GM18873 (cell line): Measurements from ENCODE around the gene ACTR3.

Experiments used
- ATAC-seq: cut with Tn5 transposase; IDR thresholded peaks from one replicate; pipeline ENCODE4 v1.9.1; 2021; ENCODE audit warnings: mild to moderate bottlenecking, moderate library complexity, moderate number of reproducible peaks; ENCODE audit not compliant: unreplicated experiment, low FRiP score

Gene ACTR3

DNA sequence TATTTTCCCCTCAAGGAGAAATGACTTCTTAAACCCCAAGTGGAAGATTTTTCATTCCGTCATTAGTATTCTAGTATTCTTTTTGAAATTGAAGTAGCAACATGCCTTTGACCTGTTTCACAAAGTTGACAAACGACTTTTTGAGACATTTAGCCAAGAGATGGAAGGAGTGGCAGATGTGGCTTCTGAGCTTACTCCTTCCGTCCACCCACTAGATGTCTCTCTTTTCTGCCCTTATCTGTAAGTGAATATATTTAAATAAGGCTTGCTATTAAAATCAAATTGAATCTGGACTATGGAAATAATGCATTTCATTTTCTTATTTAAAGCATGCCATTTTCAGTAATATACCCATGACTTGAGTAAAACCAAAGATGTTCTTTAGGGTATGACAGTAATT is 74.1 kb downstream of the ACTR3 start:
- ATAC-seq, result no peak

DNA sequence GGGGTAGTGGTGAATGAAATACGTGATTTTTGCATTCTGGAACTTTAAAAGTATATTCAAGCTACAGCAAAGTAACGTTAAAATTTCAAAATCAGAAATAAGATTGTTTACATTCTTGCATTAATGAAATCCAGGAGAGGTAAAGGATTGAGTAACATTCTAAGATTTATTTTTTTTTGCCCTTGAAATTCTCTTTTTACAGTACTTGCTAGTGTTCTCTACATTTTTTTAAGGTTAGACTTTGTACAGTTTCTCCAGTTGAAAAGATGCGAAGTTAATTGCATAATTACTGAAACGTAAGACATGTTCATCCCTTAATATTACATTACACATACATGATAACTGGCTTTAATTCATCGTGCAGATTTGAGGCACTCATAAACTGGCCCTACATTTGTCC is 74.5 kb downstream of the ACTR3 start:
- ATAC-seq, result no peak

DNA sequence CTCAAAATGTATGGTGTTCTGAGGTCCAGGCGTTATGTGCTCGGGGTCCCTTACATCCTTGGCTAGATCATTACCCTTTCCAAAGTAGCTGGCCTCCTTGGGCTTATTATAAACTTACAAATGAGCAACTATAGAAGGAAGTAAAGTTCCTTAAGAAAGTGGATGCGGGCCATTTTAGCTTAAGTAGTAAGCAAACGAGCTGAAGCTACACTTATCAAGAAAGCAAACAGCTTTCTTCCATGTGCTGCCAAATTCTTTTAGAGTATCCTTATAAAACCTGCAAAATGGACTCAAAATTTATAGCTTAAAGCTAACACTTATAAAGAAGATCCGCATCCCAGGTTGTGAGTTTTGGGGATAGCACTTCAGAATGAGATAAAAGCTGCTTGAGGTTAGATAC is 75.3 kb downstream of the ACTR3 start:
- no peak for ATAC-seq

GRCh38 chr2:113965644-113966043 is 75.8 kb downstream of the ACTR3 start:
- ATAC-seq, result no peak

- ATAC-seq, result no peak
Observed at GRCh38 chr2:113966171-113966570, 76.3 kb downstream of the ACTR3 start.

DNA sequence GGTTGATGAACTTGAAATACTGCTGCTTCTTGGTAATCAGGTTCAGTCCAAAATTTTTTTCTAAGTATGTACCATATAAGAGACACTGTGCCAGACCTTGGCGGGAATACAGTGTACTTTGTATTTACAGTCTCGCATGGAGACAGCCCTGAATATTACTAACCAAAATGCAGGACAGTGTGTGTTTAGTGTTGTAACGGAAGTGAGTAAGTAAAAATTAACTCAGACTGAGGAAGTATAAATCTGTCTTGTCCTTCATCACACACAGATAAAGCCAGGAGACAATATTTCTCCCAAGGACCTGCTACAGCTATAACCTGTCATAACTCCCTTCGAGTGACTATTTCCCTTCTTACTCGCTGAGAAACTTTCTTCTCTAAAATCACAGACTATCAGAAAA is 76.9 kb downstream of the ACTR3 start:
- ATAC-seq, result no peak

GRCh38 chr2:113967272-113967671 is 77.4 kb downstream of the ACTR3 start:
- ATAC-seq, result no peak

DNA sequence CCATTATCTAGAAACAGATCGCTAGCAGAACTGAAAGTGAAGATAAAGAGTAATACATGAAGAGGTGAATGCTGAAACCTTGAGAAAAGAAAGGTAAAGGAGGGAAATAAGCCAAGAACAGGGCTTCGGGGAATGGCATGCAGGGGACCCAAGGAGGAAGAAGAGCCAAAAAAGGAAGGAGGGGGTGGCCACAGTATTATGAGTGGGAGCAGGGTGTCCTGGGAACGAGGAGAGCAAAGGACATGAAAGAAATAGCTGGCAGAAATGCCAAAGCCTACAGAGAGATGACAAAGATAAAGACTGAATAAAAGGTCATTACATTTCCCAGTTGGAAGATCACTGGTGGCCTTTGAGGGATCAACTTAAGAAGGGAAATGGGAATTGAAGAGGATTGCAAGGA is 82.9 kb downstream of the ACTR3 start:
- no peak for ATAC-seq

DNA sequence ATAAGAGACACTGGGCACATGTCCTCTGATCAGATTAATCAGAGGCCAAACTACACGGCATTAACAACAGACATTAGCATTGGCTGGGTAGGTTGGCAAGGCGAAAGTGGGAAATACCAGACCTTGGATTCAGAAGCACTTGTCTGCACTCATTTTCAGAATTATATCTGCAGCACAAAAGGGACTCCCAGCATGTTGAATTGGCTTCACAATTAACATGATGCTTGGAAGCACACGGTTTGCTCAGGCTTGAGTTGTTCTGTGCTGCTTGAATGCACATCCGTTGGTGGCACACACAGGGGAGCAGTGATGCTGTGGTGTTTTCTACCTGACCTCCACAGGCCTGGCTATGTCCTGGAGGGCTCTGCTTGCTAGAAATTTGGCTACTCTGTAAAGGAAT is 83.9 kb downstream of the ACTR3 start:
- no peak for ATAC-seq

DNA sequence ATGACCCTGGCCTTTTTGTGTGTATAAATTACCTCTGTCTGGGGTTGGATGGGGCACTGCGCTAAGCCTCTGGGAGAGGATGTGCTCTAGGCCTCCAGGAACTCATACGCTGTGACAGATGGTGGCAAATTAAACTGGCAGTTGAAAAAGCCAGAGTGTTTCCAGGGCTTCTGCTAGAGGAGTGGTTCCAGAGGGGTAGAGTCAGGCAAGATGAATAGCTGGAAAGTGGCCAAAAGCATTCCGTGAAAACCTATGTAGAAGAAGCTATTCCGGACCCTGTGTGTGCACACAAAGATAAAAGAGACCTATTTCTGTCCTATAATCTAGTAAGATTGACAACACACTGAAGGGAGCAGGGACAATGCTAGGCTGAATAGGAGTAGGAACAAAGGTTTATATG is 84.8 kb downstream of the ACTR3 start:
- no peak for ATAC-seq

- no peak for ATAC-seq
Observed at GRCh38 chr2:113976277-113976928, 86.5 kb downstream of the ACTR3 start.

DNA sequence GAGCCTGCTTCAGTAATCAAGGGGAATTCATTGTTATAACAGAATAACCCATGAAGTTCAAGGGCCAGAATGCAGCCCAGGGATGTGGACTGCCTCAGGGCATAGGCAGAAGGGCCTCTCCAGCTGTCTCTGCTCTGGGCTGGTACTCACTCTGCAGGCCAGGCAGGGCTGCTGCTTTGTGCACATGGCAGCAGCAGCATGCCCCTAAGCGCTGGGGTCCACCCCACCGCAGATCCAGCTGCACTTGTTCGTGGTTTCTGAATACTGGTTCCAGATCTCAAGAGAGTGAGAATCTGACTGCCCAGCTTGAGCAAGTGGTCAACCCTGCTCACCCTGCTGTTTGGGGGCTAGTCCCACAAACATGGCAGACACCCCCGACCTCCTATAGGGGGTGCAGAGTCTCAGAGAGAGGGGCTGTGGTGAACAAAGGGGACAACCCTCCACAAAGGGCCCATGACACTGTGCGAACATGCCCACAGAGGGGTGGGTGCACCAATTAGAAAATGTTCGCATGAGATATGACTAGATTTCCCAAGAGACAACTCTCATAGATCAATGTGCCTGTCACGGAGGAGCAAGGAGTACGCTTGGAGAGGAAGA is 87.3 kb downstream of the ACTR3 start:
- no peak for ATAC-seq

DNA sequence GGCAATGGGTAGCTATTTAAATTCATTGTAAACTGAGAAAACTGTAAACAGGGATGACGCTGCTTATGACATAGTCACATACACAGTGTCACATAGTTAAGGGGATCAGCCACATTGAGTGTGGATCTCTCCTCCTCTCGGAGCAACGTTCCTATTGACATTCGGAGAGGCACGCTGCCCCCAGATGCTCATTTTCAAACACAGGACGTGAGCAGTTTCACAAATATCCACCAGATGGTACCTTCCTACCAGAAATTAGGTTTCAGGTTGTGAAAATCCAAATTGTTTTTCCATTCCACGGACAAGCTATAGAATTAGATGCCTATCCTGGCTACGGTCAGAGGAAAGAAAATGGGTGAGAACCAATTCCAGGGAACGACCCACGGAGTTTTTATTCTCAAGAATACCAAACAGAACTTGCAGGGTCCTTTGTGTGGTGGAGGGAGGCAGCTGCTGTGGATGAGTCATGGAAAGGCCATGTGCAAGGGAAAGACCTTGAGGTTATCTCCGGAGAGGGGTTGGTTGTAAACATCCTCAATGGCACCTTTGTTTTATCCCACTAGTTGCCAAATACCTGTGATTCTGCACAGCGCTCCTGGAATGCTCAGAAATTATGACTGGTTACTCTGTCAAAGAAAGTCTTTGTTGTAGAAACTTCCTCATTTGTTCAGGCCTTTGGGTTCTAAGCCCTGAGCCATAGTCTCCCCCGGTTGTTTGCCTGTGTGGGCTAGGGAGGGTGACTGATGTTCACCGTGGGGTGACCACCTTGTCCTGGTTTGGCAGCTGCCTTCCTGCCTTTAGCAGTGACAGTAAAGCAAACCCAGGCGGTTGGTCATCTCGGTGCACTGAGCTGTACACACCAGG is 88.0 kb downstream of the ACTR3 start:
- ATAC-seq, result no peak

DNA sequence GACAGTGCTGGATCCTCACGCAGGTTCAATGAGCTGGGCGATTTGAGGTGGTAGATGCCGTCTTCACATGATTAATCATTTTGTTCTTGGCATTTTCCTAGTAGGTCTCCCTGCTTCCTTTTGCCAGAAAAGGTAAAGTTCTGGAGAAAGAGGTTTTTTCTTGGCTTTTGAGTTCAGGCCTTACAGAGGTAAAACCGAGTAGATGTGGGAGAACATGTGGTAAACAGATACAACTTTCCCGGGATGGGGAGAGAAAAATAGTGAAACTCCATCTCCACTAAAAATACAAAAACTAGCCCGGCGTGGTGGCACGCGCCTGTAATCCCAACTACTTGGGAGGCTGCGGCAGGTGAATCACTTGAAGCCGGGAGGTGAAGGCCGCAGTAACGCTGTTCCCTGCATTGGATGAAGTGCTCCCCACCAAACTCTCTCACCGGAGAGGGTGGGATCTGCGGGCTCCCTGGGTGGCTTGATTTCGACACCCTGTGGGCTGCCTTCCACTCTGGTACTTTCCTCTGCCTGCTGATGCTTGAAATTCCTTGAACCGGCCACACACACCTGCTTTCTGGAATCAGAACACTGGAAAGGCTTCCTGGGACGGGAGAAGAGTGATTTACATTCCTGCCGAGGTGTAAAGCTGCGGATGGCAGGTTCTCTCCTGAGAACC is 88.8 kb downstream of the ACTR3 start:
- no peak for ATAC-seq

GRCh38 chr2:113979191-113980128 is 89.6 kb downstream of the ACTR3 start:
- no peak for ATAC-seq

DNA sequence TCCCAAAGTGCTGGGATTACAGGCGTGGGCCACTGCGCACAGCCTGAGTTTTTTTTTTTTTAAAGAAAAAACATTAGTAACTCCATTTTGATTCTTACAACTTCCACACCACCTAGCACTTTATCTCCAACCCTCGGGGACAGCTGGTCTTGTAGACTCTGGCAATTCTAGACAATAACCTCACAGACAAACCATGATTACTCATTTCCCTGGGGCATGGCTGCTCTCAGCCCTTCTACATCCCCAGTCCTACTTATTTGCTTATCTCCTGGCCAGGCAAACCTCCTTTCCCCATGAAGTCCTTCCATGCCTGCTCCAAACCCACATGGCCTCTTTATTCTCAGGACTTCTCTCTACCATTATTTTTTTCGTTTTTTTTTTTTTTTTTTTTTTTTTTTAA is 91.1 kb downstream of the ACTR3 start:
- ATAC-seq, result no peak

- no peak for ATAC-seq
Observed at GRCh38 chr2:113981404-113982134, 91.7 kb downstream of the ACTR3 start.

GRCh38 chr2:113985554-113986397 is 95.9 kb downstream of the ACTR3 start:
- ATAC-seq, result no peak
